ENCODE results near the gene GZMA. TPM values are rescaled to one million over a fixed set of nuclear protein-coding genes. Genes with fewer than 3 reads are reported as not detected.
"Not testable (repeated sequence)": the region's sequence is repeated elsewhere in the genome, so short reads cannot be mapped to it uniquely, and the experiment has no call there.

The GZMA gene
- total and polyA plus RNA-seq, 2 donors (not counting 1 experiment from before 2014, with no cell fraction given), result not detected

GRCh38 chr5:55072666-55073065 lies 29.8 kb upstream of the GZMA start:
- H3K36me3 ChIP-seq (ENCODE audit: control insufficient read depth, insufficient read depth, low read length), result no peaks in the 10 kb centered on the region
- no peaks in the 10 kb centered on the region for H3K27me3 ChIP-seq (ENCODE audit: control insufficient read depth, insufficient read depth, low read length)
- TF ChIP-seq EZH2 (IDR thresholded peaks at IDR 0.05; ENCODE audit: low read length, missing control alignments), result no peak
- no peak for TF ChIP-seq CTCF (conservative IDR thresholded peaks at IDR 0.05 in 1 of 2, IDR thresholded peaks at IDR 0.05 in 1 of 2; ENCODE audit: low read depth in 1 of 2, low read length in 2 of 2)
- H3K79me2 ChIP-seq (ENCODE audit: control insufficient read depth, insufficient read depth, low read length), result no peaks in the 10 kb centered on the region
- H2AFZ ChIP-seq (ENCODE audit: low read length), result no peak overlapping the region
- H4K20me1 ChIP-seq (ENCODE audit: control insufficient read depth, extremely low read depth, insufficient read depth, low read length), result no peaks in the 10 kb centered on the region
- H3K9ac ChIP-seq (ENCODE audit: insufficient read depth, low read length), result no peak overlapping the region
- no peak overlapping the region for H3K4me3 ChIP-seq (replicated peaks in 1 of 4; ENCODE audit: control extremely low read depth in 1 of 4, insufficient read depth in 1 of 4, low read depth in 3 of 4, low read length in 4 of 4)
- no peaks in the 10 kb centered on the region for H3K4me1 ChIP-seq (ENCODE audit: control insufficient read depth, extremely low read depth, insufficient read depth, low read length)
- no peak overlapping the region for H3K27ac ChIP-seq (ENCODE audit: insufficient read depth, low read length)
- no peaks in the 10 kb centered on the region for H3K9me3 ChIP-seq (ENCODE audit: control insufficient read depth, insufficient read depth, low read depth, low read length)
- no peak overlapping the region for H3K4me2 ChIP-seq (ENCODE audit: extremely low read depth, insufficient read depth, low read length)
- no peak for DNase-seq (ENCODE audit: low read depth in 2 of 2)

- Histone ChIP-seq H3K27ac (ENCODE audit: insufficient read depth, low read length) (no peak overlapping the region), H3K4me3 (replicated peaks in 1 of 4; ENCODE audit: control extremely low read depth in 1 of 4, insufficient read depth in 1 of 4, low read depth in 3 of 4, low read length in 4 of 4) (no peak overlapping the region), H3K4me2 (ENCODE audit: extremely low read depth, insufficient read depth, low read length) (no peak overlapping the region), H4K20me1 (ENCODE audit: control insufficient read depth, extremely low read depth, insufficient read depth, low read length) (no peaks in the 10 kb centered on the region), H3K27me3 (ENCODE audit: control insufficient read depth, insufficient read depth, low read length) (no peaks in the 10 kb centered on the region), H3K36me3 (ENCODE audit: control insufficient read depth, insufficient read depth, low read length) (no peaks in the 10 kb centered on the region), H3K9me3 (ENCODE audit: control insufficient read depth, insufficient read depth, low read depth, low read length) (no peaks in the 10 kb centered on the region), H3K79me2 (ENCODE audit: control insufficient read depth, insufficient read depth, low read length) (no peaks in the 10 kb centered on the region), H2AFZ (ENCODE audit: low read length) (no peak overlapping the region), H3K4me1 (ENCODE audit: control insufficient read depth, extremely low read depth, insufficient read depth, low read length) (no peaks in the 10 kb centered on the region), H3K9ac (ENCODE audit: insufficient read depth, low read length) (no peak overlapping the region)
- TF ChIP-seq CTCF (conservative IDR thresholded peaks at IDR 0.05 in 1 of 2, IDR thresholded peaks at IDR 0.05 in 1 of 2; ENCODE audit: low read depth in 1 of 2, low read length in 2 of 2) (no peak), EZH2 (IDR thresholded peaks at IDR 0.05; ENCODE audit: low read length, missing control alignments) (no peak)
- no peak for DNase-seq (ENCODE audit: low read depth in 2 of 2)
Observed at GRCh38 chr5:55073211-55073610, 29.2 kb upstream of the GZMA start.

GRCh38 chr5:55081541-55081940 lies 20.9 kb upstream of the GZMA start:
- peaks cover 2% of the 10 kb centered on the region for H3K27me3 ChIP-seq (ENCODE audit: control insufficient read depth, insufficient read depth, low read length)
- no peak for DNase-seq (ENCODE audit: low read depth in 2 of 2)
- H3K4me3 ChIP-seq (replicated peaks in 1 of 4; ENCODE audit: control extremely low read depth in 1 of 4, insufficient read depth in 1 of 4, low read depth in 3 of 4, low read length in 4 of 4), result no peak overlapping the region
- no peak overlapping the region for H3K9ac ChIP-seq (ENCODE audit: insufficient read depth, low read length)
- no peaks in the 10 kb centered on the region for H3K4me1 ChIP-seq (ENCODE audit: control insufficient read depth, extremely low read depth, insufficient read depth, low read length)
- H2AFZ ChIP-seq (ENCODE audit: low read length), result no peak overlapping the region
- H3K79me2 ChIP-seq (ENCODE audit: control insufficient read depth, insufficient read depth, low read length), result no peaks in the 10 kb centered on the region
- H3K4me2 ChIP-seq (ENCODE audit: extremely low read depth, insufficient read depth, low read length), result no peak overlapping the region
- H4K20me1 ChIP-seq (ENCODE audit: control insufficient read depth, extremely low read depth, insufficient read depth, low read length), result no peaks in the 10 kb centered on the region
- H3K36me3 ChIP-seq (ENCODE audit: control insufficient read depth, insufficient read depth, low read length), result no peaks in the 10 kb centered on the region
- no peak overlapping the region for H3K27ac ChIP-seq (ENCODE audit: insufficient read depth, low read length)
- H3K9me3 ChIP-seq (ENCODE audit: control insufficient read depth, insufficient read depth, low read depth, low read length), result no peaks in the 10 kb centered on the region
- TF ChIP-seq CTCF (conservative IDR thresholded peaks at IDR 0.05 in 1 of 2, IDR thresholded peaks at IDR 0.05 in 1 of 2; ENCODE audit: low read depth in 1 of 2, low read length in 2 of 2) (no peak), EZH2 (IDR thresholded peaks at IDR 0.05; ENCODE audit: low read length, missing control alignments) (no peak)

GRCh38 chr5:55089301-55089700 lies 13.1 kb upstream of the GZMA start:
- not testable (repeated sequence) for H3K36me3 ChIP-seq (ENCODE audit: control insufficient read depth, insufficient read depth, low read length); H4K20me1 ChIP-seq (ENCODE audit: control insufficient read depth, extremely low read depth, insufficient read depth, low read length); H3K27me3 ChIP-seq (ENCODE audit: control insufficient read depth, insufficient read depth, low read length); H2AFZ ChIP-seq (ENCODE audit: low read length); H3K27ac ChIP-seq (ENCODE audit: insufficient read depth, low read length); H3K4me3 ChIP-seq (replicated peaks in 1 of 4; ENCODE audit: control extremely low read depth in 1 of 4, insufficient read depth in 1 of 4, low read depth in 3 of 4, low read length in 4 of 4); H3K4me2 ChIP-seq (ENCODE audit: extremely low read depth, insufficient read depth, low read length); DNase-seq (ENCODE audit: low read depth in 2 of 2); H3K9me3 ChIP-seq (ENCODE audit: control insufficient read depth, insufficient read depth, low read depth, low read length); H3K4me1 ChIP-seq (ENCODE audit: control insufficient read depth, extremely low read depth, insufficient read depth, low read length); H3K79me2 ChIP-seq (ENCODE audit: control insufficient read depth, insufficient read depth, low read length); H3K9ac ChIP-seq (ENCODE audit: insufficient read depth, low read length)

GRCh38 chr5:55091011-55091410 lies 11.4 kb upstream of the GZMA start:
- H3K4me2 ChIP-seq (ENCODE audit: extremely low read depth, insufficient read depth, low read length); H3K79me2 ChIP-seq (ENCODE audit: control insufficient read depth, insufficient read depth, low read length); H3K27me3 ChIP-seq (ENCODE audit: control insufficient read depth, insufficient read depth, low read length); H3K4me3 ChIP-seq (replicated peaks in 1 of 4; ENCODE audit: control extremely low read depth in 1 of 4, insufficient read depth in 1 of 4, low read depth in 3 of 4, low read length in 4 of 4); H3K9ac ChIP-seq (ENCODE audit: insufficient read depth, low read length); H4K20me1 ChIP-seq (ENCODE audit: control insufficient read depth, extremely low read depth, insufficient read depth, low read length); H3K9me3 ChIP-seq (ENCODE audit: control insufficient read depth, insufficient read depth, low read depth, low read length); H3K36me3 ChIP-seq (ENCODE audit: control insufficient read depth, insufficient read depth, low read length); H3K4me1 ChIP-seq (ENCODE audit: control insufficient read depth, extremely low read depth, insufficient read depth, low read length); DNase-seq (ENCODE audit: low read depth in 2 of 2); H2AFZ ChIP-seq (ENCODE audit: low read length); H3K27ac ChIP-seq (ENCODE audit: insufficient read depth, low read length): not testable (repeated sequence)

Measured in fibroblast of lung (primary cell).